Heart left ventricle (tissue), 13 donors: ENCODE results near the gene UST.

Source experiments
- CTCF ChIP-seq, 12 donors: fragments of 200-600 bp; sonication (generic) in 4 of 12; IDR thresholded peaks; one replicate each; pipeline versions ENCODE4 v1.5.0 to v1.8.0; 2018 to 2022; ENCODE audit warnings: antibody characterized with exemption in 12 of 12, mild to moderate bottlenecking in 5 of 12
- POLR2A ChIP-seq, 2 donors: fragments of 450-650 bp; IDR thresholded peaks; one replicate each; pipeline ENCODE4 v1.6.1; 2017; ENCODE audit warnings: antibody characterized with exemption in 2 of 2, mild to moderate bottlenecking in 2 of 2, moderate library complexity in 2 of 2
- donor health status: ischemic (EF 13 %, LVEDD 7.1; RV severe dilation, severe dysfunction).
- donor health status: DM: no; HTN: yes; CAD: no.
- donor health status: DM: no; HTN: no; CAD: no.
- donor health status: ischemic (EF 25% LVEDD 6.9; RV normal size, moderate dysfunction).
- donor health status: ischemic (EF 25% LVEDD 5.7; RV mildly dilated, moderate dysfunction).
- donor health status: ischemic (EF 35%, LVEDD 5.7; RV mildly dilated, moderate dysfunction).
- donor health status: nonischemic (EF 11% LVEDD 7.7; RV severe dilation, severe dysfunction).
- donor health status: DM: yes; HTN: yes; CAD: no.
- donor health status: PGD.
- donor health status: ischemic (EF 29% LVEDD 5.4; RV normal size, mild dysfunction).
- donor health status: nonischemic (EF 23%, LVEDD 6.1; RV moderate dilation, normal function).

GRCh38 chr6:149088361-149088760, 341.5 kb downstream of the UST start:
- TF ChIP-seq CTCF (IDR thresholded peaks at IDR 0.05) = no peak
- no peak for TF ChIP-seq POLR2A (IDR thresholded peaks at IDR 0.05)
